AG09319 (cell line): ENCODE data around the gene WNT7A.

Experiments used
- DNase-seq: peaks from one replicate; pipeline ENCODE4 v3.0.0-alpha.2; 2010; ENCODE audit warnings: low read depth; ENCODE audit errors: extremely low read depth
- TF ChIP-seq, protein P1 (sequence below): IDR thresholded peaks from 2 replicates; pipeline ENCODE4 v1.5.1; 2011; ENCODE audit warnings: low read depth, mild to moderate bottlenecking, inconsistent platforms, low read length, moderate library complexity

The WNT7A gene

DNA sequence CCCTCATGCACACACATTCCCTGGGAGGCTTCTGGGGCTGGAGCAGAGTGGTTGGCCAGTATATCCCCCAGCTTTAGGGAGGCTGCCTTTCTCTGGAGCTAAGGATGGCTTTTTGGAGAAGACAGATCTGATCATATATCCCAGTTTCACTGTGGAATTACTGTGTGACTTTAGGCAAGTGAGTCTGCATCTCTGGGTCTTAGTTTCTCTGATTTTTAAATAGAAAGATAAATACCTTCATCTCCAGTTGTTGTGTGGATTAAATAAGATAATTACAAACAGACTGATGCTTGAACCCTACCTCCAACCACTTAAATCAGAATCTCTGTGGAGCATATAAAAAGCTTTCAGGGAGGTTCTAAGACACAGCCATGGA lies 11.1 kb upstream of the WNT7A start:
- TF ChIP-seq, protein P1, sequence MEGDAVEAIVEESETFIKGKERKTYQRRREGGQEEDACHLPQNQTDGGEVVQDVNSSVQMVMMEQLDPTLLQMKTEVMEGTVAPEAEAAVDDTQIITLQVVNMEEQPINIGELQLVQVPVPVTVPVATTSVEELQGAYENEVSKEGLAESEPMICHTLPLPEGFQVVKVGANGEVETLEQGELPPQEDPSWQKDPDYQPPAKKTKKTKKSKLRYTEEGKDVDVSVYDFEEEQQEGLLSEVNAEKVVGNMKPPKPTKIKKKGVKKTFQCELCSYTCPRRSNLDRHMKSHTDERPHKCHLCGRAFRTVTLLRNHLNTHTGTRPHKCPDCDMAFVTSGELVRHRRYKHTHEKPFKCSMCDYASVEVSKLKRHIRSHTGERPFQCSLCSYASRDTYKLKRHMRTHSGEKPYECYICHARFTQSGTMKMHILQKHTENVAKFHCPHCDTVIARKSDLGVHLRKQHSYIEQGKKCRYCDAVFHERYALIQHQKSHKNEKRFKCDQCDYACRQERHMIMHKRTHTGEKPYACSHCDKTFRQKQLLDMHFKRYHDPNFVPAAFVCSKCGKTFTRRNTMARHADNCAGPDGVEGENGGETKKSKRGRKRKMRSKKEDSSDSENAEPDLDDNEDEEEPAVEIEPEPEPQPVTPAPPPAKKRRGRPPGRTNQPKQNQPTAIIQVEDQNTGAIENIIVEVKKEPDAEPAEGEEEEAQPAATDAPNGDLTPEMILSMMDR, result no peak
- no peak for DNase-seq

DNA sequence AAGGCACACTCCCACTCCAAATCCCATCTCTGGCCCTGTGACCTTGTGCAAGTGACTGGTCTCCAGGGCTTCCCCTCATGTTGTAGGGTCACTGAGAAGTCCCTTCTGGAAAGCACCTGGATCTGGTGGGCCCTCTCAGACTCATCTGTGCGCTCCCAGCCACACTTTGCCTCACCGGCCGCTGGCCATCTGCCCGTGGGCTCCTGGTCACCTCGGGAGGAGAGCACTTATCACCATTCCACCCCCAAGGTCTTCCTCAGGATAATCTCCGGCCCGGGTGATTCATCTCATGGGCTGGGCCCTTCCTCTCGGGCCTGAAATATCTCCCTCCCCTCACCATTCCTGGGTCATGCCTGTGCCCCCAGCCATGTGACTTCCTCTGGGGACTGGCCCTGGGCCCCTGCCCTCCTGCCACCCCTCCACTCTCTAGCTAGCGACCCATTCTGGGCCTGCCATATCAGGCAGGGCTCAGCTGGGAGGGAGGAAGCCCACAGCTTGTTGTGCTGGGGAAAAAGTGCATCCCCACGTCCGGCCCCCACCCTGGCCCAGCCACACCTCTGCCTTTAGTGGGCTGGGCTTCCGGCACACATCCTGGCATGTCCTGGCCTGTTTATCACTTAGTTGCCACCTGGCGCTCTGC lies 10.6 kb upstream of the WNT7A start:
- DNase-seq, result no peak
- TF ChIP-seq, protein P1, result no peak

DNA sequence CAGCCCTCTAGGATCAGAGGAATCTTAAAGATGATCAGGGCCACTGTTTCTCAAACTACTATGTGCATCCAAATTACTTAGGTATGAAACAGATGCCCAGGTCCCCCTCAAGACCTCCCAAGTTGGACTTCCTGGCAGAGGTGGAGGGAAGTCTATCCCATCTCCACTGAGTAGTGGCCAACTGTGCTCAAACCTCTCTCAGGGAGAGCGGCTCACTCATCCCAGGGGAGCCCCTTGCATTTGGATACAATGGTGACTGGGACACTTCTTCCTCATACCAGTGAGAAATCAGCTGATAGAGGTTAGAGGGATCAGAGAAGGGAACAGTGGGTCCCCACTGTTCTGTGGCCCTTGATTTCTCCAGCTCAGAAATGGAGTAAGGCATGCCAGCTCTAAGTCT lies 8.7 kb upstream of the WNT7A start:
- TF ChIP-seq, protein P1, result no peak
- no peak for DNase-seq

GRCh38 chr3:13887495-13888300 lies 7.8 kb upstream of the WNT7A start:
- no peak for DNase-seq
- TF ChIP-seq, protein P1, result no peak

DNA sequence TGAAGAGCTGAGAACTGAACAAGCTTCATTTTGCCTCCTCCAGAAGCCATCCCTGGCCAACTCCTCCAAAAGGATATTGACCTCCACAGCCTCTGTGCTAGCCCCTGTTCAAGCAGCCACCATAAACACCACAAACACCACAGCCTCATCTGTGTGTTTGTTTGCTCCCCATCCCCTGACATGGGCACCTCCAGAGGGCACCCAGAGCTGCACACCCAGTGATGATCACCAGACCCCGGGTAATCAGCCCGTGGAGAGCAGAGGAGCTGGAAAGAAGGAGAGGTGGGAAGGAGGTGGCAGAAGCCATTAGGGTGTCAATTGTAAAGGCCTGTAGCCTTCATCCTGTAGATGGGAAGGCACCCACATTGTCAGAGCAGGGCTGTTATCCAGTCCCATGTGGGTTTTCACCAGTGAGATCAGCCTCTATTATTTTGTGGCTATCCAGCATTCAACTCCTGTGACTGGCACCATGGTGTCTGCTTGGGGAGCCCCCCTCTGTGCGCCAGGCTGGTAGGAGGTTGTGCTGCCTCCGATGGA lies 6.8 kb upstream of the WNT7A start:
- TF ChIP-seq, protein P1, result no peak
- DNase-seq, result no peak

DNA sequence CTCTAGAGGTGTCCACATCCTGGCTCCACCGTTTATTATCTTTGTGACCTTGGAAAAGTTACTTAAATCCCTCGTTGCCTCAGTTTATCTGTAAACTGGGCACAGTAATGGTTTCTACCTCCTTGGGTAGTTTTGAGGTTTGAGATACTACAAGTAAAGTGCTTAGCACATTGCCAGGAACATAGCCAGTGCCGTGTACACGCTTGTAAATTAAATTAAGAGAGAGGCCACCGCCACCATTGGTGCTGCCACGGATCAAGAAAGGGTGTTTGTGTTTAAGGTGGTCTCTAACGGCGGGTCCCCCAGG lies 5.8 kb upstream of the WNT7A start:
- TF ChIP-seq, protein P1, result no peak
- DNase-seq, result no peak

GRCh38 chr3:13884851-13885703 lies 5.2 kb upstream of the WNT7A start:
- TF ChIP-seq, protein P1, result peak; percentile 37
- DNase-seq, result no peak
